Fibroblast of upper back skin (primary cell): ENCODE measurements around the gene MTARC2.
"Not testable (repeated sequence)": the region's sequence is repeated elsewhere in the genome, so short reads cannot be mapped to it uniquely, and the experiment has no call there.

ENCODE experiments used
- DNase-seq: peaks from one replicate; pipeline ENCODE4 v3.0.0-alpha.2; 2013

Gene MTARC2

GRCh38 chr1:220732621-220733020 lies 15.5 kb upstream of the MTARC2 start:
- DNase-seq = no peak

- DNase-seq = peak; percentile 83
Measured at GRCh38 chr1:220733086-220733601, 15.0 kb upstream of the MTARC2 start.

- peak; percentile 73 for DNase-seq
Measured at GRCh38 chr1:220734571-220735326, 13.4 kb upstream of the MTARC2 start.

- not testable (repeated sequence) for DNase-seq
Measured at GRCh38 chr1:220736283-220736682, 11.8 kb upstream of the MTARC2 start.

GRCh38 chr1:220741349-220741748 lies 6.8 kb upstream of the MTARC2 start:
- no peak for DNase-seq

- no peak for DNase-seq
Measured at GRCh38 chr1:220741825-220742224, 6.3 kb upstream of the MTARC2 start.

GRCh38 chr1:220742520-220742919 lies 5.6 kb upstream of the MTARC2 start:
- no peak for DNase-seq

- no peak for DNase-seq
Measured at GRCh38 chr1:220746851-220747250, 1.3 kb upstream of the MTARC2 start.

GRCh38 chr1:220747437-220748088 lies 559 bp upstream of the MTARC2 start:
- DNase-seq = no peak

GRCh38 chr1:220748936-220749335 lies 814 bp downstream of the MTARC2 start:
- DNase-seq = no peak

- peak; percentile 7 for DNase-seq
Measured at GRCh38 chr1:220750131-220750515, 2.0 kb downstream of the MTARC2 start.

GRCh38 chr1:220751111-220751510 lies 3.0 kb downstream of the MTARC2 start:
- DNase-seq = no peak

GRCh38 chr1:220754212-220754917 lies 6.2 kb downstream of the MTARC2 start:
- no peak for DNase-seq

GRCh38 chr1:220754918-220755295 lies 6.8 kb downstream of the MTARC2 start:
- no peak for DNase-seq

GRCh38 chr1:220755309-220755708 lies 7.2 kb downstream of the MTARC2 start:
- no peak for DNase-seq

GRCh38 chr1:220757441-220757840 lies 9.3 kb downstream of the MTARC2 start:
- DNase-seq = no peak

GRCh38 chr1:220759147-220759546 lies 11.0 kb downstream of the MTARC2 start:
- DNase-seq = no peak

GRCh38 chr1:220761688-220762427 lies 13.7 kb downstream of the MTARC2 start:
- DNase-seq = no peak

- DNase-seq = no peak
Measured at GRCh38 chr1:220764757-220765156, 16.6 kb downstream of the MTARC2 start.

GRCh38 chr1:220767312-220768125 lies 19.4 kb downstream of the MTARC2 start:
- no peak for DNase-seq

- no peak for DNase-seq
Measured at GRCh38 chr1:220768126-220768601, 20.0 kb downstream of the MTARC2 start.

GRCh38 chr1:220769205-220769604 lies 21.1 kb downstream of the MTARC2 start:
- DNase-seq = no peak
